Bronchial epithelial cell (primary cell): ENCODE results near the gene DOCK11. TPM values are rescaled to one million over a fixed set of nuclear protein-coding genes. Genes with fewer than 3 reads are reported as not detected.

Source experiments
- DNase-seq: peaks from one replicate; pipeline ENCODE4 v3.0.0-alpha.2; 2010; ENCODE audit warnings: low read depth
- FAIRE-seq: peaks from 2 replicates; lab custom pipeline; 2011; peaks lifted over from hg19 to GRCh38; lab: Jason Lieb, UNC
- H3K27me3 ChIP-seq: 2 replicates; pipeline ENCODE4 v1.5.1; 2011; ENCODE audit warnings: low read length; ENCODE audit not compliant: control insufficient read depth, insufficient read depth
- H3K36me3 ChIP-seq: 2 replicates; pipeline ENCODE4 v1.5.1; 2011; ENCODE audit warnings: low read length; ENCODE audit not compliant: control insufficient read depth, insufficient read depth
- H3K4me3 ChIP-seq: 2 replicates; pipeline ENCODE4 v1.5.1; 2011; ENCODE audit warnings: mild to moderate bottlenecking, low read depth, low read length, control low read depth
- total RNA-seq: library from RNA; depleted of rRNA; stranded (reverse); fragments of >200 nt; gene quantifications from 2 replicates; pipeline ENCODE4 v1.2.1, GENCODE V29; 2014
- TF ChIP-seq, protein P1 (sequence below): IDR thresholded peaks from 2 replicates; pipeline ENCODE4 v1.5.1; 2011; ENCODE audit warnings: mild to moderate bottlenecking, moderate library complexity, low read length, control low read depth, inconsistent platforms; ENCODE audit not compliant: insufficient read depth, severe bottlenecking

Gene DOCK11
- total RNA-seq, 1 donor from 2014 or later: 0.26 TPM

DNA sequence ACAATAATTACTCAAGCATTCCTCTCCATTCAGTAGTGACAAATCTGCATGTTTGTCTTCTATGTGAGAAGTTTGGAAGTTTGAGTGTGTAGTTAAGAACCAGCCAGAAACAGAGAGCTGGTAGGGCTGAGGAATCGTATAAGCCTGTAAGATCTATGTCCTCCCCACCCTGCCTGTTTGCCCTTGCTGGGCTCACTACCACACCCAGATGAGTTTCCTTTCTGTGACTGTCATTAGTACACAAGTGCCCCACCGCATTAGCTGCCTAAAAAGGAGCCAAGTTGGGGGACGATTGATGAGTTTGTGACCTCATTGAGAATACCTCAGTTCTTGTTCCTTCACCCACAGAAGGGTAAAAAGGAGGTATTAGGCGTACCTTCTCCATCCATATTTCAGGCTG lies 28.3 kb downstream of the DOCK11 start:
- H3K4me3 ChIP-seq: no peak overlapping the region
- FAIRE-seq (no peak), DNase-seq (no peak)
- no peaks in the 10 kb centered on the region for H3K27me3 ChIP-seq
- H3K36me3 ChIP-seq: no peaks in the 10 kb centered on the region
- TF ChIP-seq, protein P1, sequence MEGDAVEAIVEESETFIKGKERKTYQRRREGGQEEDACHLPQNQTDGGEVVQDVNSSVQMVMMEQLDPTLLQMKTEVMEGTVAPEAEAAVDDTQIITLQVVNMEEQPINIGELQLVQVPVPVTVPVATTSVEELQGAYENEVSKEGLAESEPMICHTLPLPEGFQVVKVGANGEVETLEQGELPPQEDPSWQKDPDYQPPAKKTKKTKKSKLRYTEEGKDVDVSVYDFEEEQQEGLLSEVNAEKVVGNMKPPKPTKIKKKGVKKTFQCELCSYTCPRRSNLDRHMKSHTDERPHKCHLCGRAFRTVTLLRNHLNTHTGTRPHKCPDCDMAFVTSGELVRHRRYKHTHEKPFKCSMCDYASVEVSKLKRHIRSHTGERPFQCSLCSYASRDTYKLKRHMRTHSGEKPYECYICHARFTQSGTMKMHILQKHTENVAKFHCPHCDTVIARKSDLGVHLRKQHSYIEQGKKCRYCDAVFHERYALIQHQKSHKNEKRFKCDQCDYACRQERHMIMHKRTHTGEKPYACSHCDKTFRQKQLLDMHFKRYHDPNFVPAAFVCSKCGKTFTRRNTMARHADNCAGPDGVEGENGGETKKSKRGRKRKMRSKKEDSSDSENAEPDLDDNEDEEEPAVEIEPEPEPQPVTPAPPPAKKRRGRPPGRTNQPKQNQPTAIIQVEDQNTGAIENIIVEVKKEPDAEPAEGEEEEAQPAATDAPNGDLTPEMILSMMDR: no peak

DNA sequence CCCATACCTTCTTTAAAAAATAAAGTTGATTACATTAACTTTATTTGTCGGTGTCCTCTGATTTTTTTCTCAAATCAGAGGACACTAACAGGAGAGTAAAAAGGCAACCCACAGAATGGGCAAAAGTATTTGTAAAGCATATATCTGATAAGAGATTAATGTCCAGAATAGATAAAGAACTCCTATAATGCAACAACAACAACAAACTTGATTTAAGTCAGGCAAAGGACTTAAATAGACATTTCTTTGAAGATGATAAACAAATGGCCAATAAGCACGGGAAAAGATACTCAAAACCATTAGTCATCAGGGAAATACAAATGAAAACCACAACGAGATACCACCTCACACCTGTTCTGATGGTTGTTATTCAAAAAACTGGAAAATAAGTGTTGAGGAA lies 28.7 kb downstream of the DOCK11 start:
- TF ChIP-seq, protein P1: no peak
- no peaks in the 10 kb centered on the region for H3K27me3 ChIP-seq
- DNase-seq: no peak
- H3K36me3 ChIP-seq: no peaks in the 10 kb centered on the region
- no peak for FAIRE-seq
- H3K4me3 ChIP-seq: no peak overlapping the region

DNA sequence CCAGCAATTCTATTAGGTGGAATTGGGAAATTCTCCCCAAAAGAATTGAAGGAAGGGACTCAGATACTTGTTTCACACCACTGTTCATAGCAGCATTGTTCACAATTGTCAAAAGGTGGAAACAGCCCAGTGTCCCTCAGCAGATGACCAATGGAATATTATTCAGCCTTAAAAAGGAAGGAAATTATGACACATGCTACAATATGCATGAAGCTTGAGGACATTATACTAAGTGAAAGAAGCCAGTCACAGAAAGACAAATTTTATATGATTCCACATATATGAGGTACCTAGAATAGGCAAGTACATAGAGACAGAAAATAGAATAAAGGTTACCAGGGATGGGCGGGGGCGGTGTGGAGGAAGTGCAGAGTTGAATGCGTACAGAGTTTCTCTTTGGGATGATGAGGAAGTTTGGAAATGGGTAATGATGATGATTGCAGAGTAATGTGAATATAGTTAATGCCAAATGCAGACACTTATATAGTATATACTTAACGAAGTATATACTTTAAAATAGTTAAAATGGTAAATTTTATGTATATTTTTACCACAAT lies 29.6 kb downstream of the DOCK11 start:
- Histone ChIP-seq H3K36me3 (no peaks in the 10 kb centered on the region), H3K4me3 (no peak overlapping the region), H3K27me3 (no peaks in the 10 kb centered on the region)
- no peak for FAIRE-seq
- TF ChIP-seq, protein P1: no peak
- DNase-seq: no peak

DNA sequence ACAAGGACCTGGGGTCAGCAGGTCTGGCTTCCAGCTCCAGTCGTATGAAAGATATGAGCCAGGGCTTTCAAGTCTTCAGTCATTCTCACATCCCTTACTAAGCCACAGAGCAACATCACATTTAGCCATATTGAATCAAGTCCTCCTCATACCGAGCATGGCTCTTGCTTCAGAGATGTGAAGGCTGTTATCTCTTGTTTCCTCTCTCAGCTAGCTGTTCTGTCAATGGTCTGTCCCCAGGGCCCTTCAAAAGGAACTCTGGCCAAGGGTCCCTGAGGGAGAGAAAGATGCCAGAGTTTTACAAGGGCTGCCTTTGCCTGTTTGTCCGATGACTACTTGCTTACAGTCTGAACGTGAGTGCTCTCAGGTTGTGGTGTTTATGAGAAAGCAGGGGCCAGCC lies 30.5 kb downstream of the DOCK11 start:
- Histone ChIP-seq H3K4me3 (no peak overlapping the region), H3K36me3 (no peaks in the 10 kb centered on the region), H3K27me3 (no peaks in the 10 kb centered on the region)
- DNase-seq (no peak), FAIRE-seq (no peak)
- TF ChIP-seq, protein P1: no peak

DNA sequence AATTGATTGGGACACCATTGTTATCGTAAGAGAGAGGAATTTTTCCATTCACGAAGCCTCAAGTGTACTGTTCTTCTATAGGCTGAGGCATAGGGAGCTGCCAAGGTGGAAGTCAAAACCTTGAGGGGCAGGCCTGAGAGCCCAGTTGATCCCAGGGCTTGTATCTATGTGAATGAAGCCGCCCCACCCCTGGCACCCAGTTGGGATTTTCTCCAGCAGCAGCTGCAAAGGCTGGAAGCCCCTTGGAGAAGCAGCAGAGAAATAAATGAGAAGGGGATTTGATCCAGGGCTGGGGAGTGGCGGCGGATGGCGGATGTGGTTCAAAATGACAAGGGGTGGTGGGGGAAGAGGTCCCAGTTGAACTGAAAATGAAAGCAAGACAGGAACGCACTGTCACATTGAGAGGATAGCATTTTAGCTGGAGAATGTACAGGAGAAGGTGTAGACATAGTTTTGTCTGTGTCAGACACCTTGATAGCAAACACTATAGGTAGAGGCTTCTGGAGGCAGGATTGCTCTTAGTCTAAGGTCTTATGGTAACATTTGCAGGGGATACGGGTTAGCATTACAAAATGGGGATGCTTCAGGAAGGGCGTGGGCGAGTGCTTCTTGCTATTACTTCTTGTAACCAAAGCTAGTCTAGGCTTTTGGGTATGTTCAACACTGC lies 32.6 kb downstream of the DOCK11 start:
- H3K36me3 ChIP-seq: no peaks in the 10 kb centered on the region
- no peak for DNase-seq
- no peaks in the 10 kb centered on the region for H3K27me3 ChIP-seq
- H3K4me3 ChIP-seq: no peak overlapping the region
- FAIRE-seq: no peak
- TF ChIP-seq, protein P1: no peak
